Neural progenitor cell (in vitro differentiated cells): ENCODE data around the gene LOXL1. TPM values are rescaled to one million over a fixed set of nuclear protein-coding genes. Genes with fewer than 3 reads are reported as not detected.

Experiments
- DNase-seq: peaks from one replicate; pipeline ENCODE4 v3.0.0-alpha.2; 2016; ENCODE audit warnings: low spot score
- H2AFZ ChIP-seq: fragments of 200-600 bp; sonication (generic); replicated peaks from 2 replicates; pipeline ENCODE4 v1.6.1; 2016; ENCODE audit warnings: antibody characterized with exemption
- H3F3A ChIP-seq: fragments of 200-600 bp; sonication (generic); 2 replicates; pipeline ENCODE4 v1.6.1; 2016; ENCODE audit warnings: antibody characterized with exemption, low read depth
- H3K27ac ChIP-seq: fragments of 200-600 bp; sonication (generic); 2 replicates; pipeline ENCODE4 v1.5.1; 2016; ENCODE audit warnings: mild to moderate bottlenecking
- H3K27me3 ChIP-seq: fragments of 200-600 bp; sonication (generic); 2 replicates; pipeline ENCODE4 v1.6.1; 2016; ENCODE audit warnings: mild to moderate bottlenecking, moderate library complexity
- H3K36me3 ChIP-seq: fragments of 200-600 bp; sonication (generic); 2 replicates; pipeline ENCODE4 v1.5.1; 2016
- H3K4me1 ChIP-seq: fragments of 200-600 bp; sonication (generic); 2 replicates; pipeline ENCODE4 v1.6.1; 2016; ENCODE audit warnings: mixed run types
- H3K4me2 ChIP-seq: fragments of 200-600 bp; sonication (generic); 2 replicates; pipeline ENCODE4 v1.6.1; 2016
- H3K4me3 ChIP-seq: fragments of 200-600 bp; sonication (generic); 2 replicates; pipeline ENCODE4 v1.5.1; 2016
- H3K79me2 ChIP-seq: fragments of 200-600 bp; sonication (generic); 2 replicates; pipeline ENCODE4 v1.6.1; 2016; ENCODE audit warnings: low read depth
- H3K9ac ChIP-seq: fragments of 200-600 bp; sonication (generic); 2 replicates; pipeline ENCODE4 v1.6.1; 2016
- H3K9me3 ChIP-seq: fragments of 200-600 bp; sonication (generic); 2 replicates; pipeline ENCODE4 v1.5.1; 2016; ENCODE audit warnings: low read depth
- H4K20me1 ChIP-seq: fragments of 200-600 bp; sonication (generic); 2 replicates; pipeline ENCODE4 v1.6.1; 2016; ENCODE audit warnings: low read depth
- H3K27ac Mint-ChIP-seq: 3 replicates; pipeline ENCODE4 v1.8.0; 2021; ENCODE audit warnings: mixed read lengths
- H3K27me3 Mint-ChIP-seq: 2 replicates; pipeline ENCODE4 v1.8.0; 2022; ENCODE audit warnings: low read depth, mild to moderate bottlenecking, inconsistent platforms, moderate library complexity, mixed read lengths; ENCODE audit not compliant: insufficient read depth
- H3K36me3 Mint-ChIP-seq: 3 replicates; pipeline ENCODE4 v1.8.0; 2021; ENCODE audit warnings: mixed read lengths
- H3K4me1 Mint-ChIP-seq: 3 replicates; pipeline ENCODE4 v1.8.0; 2021; ENCODE audit warnings: mixed read lengths
- H3K4me3 Mint-ChIP-seq: 3 replicates; pipeline ENCODE4 v1.8.0; 2021; ENCODE audit warnings: mild to moderate bottlenecking, moderate library complexity, mixed read lengths
- H3K9me3 Mint-ChIP-seq: 3 replicates; pipeline ENCODE4 v1.8.0; 2020; ENCODE audit warnings: mixed read lengths
- EZH2 ChIP-seq: fragments of 200-600 bp; sonication (generic); IDR thresholded peaks from 2 replicates; pipeline ENCODE4 v1.6.1; 2017; ENCODE audit warnings: antibody characterized with exemption, mild to moderate bottlenecking, moderate library complexity
- EZH2phosphoT487 ChIP-seq: fragments of 200-600 bp; sonication (generic); IDR thresholded peaks from 2 replicates; pipeline ENCODE4 v1.6.1; 2017; ENCODE audit warnings: antibody characterized with exemption
- total RNA-seq: library from RNA; depleted of rRNA; stranded (reverse); fragments of >200 nt; gene quantifications from 2 replicates; pipeline ENCODE4 v1.2.3, GENCODE V29; 2015; ENCODE audit warnings: low replicate concordance
- TF ChIP-seq, protein P1 (sequence below): fragments of 200-600 bp; sonication (generic); IDR thresholded peaks from 2 replicates; pipeline ENCODE4 v1.5.1; 2017; ENCODE audit warnings: antibody characterized with exemption, mild to moderate bottlenecking

The LOXL1 gene
- total RNA-seq, 1 donor from 2014 or later, result 5.3 TPM

DNA sequence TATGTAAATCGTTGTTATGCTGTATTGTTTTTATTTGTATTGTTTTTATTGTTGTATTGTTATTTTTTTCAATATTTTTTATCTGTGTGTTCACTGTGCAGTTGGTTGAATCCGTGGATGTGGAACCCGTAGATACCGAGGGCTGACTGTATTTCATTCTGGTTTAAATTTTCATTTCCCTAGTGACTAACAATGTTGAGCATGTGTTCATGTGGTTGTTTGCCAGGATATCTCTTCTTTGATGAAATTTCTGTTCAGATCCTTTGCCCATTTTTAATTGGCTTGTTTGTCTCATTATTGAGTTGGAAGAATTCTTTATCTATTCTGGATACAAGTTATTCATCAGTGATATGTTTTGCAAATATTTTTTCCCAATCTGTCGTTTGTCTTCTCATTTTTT, 36.2 kb downstream of the LOXL1 start:
- H3K36me3 ChIP-seq, result no peaks in the 10 kb centered on the region
- H2AFZ ChIP-seq, result no peak overlapping the region
- no peaks in the 10 kb centered on the region for H3K9me3 ChIP-seq
- H3K27me3 ChIP-seq, result no peaks in the 10 kb centered on the region
- no peak for DNase-seq
- TF ChIP-seq, protein P1, sequence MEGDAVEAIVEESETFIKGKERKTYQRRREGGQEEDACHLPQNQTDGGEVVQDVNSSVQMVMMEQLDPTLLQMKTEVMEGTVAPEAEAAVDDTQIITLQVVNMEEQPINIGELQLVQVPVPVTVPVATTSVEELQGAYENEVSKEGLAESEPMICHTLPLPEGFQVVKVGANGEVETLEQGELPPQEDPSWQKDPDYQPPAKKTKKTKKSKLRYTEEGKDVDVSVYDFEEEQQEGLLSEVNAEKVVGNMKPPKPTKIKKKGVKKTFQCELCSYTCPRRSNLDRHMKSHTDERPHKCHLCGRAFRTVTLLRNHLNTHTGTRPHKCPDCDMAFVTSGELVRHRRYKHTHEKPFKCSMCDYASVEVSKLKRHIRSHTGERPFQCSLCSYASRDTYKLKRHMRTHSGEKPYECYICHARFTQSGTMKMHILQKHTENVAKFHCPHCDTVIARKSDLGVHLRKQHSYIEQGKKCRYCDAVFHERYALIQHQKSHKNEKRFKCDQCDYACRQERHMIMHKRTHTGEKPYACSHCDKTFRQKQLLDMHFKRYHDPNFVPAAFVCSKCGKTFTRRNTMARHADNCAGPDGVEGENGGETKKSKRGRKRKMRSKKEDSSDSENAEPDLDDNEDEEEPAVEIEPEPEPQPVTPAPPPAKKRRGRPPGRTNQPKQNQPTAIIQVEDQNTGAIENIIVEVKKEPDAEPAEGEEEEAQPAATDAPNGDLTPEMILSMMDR, result no peak
- TF ChIP-seq EZH2phosphoT487 (no peak), EZH2 (no peak)
- Mint-ChIP-seq H3K27ac (no peak overlapping the region), H3K36me3 (no peaks in the 10 kb centered on the region), H3K9me3 (no peaks in the 10 kb centered on the region), H3K27me3 (peaks cover 10% of the 10 kb centered on the region), H3K4me1 (peaks cover 19% of the 10 kb centered on the region), H3K4me3 (no peak overlapping the region)
- H4K20me1 ChIP-seq, result no peaks in the 10 kb centered on the region
- peaks cover 7% of the 10 kb centered on the region for H3K4me1 ChIP-seq
- no peak overlapping the region for H3K4me3 ChIP-seq
- no peak overlapping the region for H3K9ac ChIP-seq
- H3K4me2 ChIP-seq, result no peak overlapping the region
- H3F3A ChIP-seq, result peaks cover 7% of the 10 kb centered on the region
- H3K27ac ChIP-seq, result no peak overlapping the region
- no peaks in the 10 kb centered on the region for H3K79me2 ChIP-seq

DNA sequence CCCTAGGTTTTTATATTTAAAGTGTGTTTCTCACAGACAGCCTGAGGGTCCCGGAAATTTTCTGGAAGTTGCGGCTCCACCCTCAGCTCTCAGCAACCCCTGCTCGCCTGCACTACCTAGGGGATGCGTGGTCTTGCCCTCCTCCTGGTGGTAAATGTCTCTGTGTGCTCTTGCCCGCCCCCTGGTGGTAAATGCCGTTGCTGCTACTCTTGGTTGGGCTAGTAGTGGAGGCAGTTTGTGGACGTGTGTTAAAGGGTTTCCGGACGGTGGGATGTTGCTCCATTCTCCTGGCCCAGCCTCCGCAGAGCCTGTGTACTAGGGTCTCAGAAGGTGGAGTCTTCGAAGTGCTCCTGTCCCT, 38.5 kb downstream of the LOXL1 start:
- Histone ChIP-seq H3K27me3 (no peaks in the 10 kb centered on the region), H3K9me3 (no peaks in the 10 kb centered on the region), H3K4me3 (no peak overlapping the region), H3K79me2 (no peaks in the 10 kb centered on the region), H3K4me2 (peak overlapping the region; percentile 57), H3K27ac (no peak overlapping the region), H4K20me1 (no peaks in the 10 kb centered on the region), H2AFZ (peak overlapping the region; percentile 78), H3K4me1 (peaks cover 7% of the 10 kb centered on the region), H3K36me3 (no peaks in the 10 kb centered on the region), H3F3A (peaks cover 7% of the 10 kb centered on the region), H3K9ac (no peak overlapping the region)
- no peak for TF ChIP-seq EZH2
- TF ChIP-seq, protein P1, result peak; percentile 98
- Mint-ChIP-seq H3K4me1 (peaks cover 19% of the 10 kb centered on the region), H3K9me3 (no peaks in the 10 kb centered on the region), H3K27ac (peak overlapping the region; percentile 36), H3K36me3 (no peaks in the 10 kb centered on the region), H3K4me3 (no peak overlapping the region), H3K27me3 (peaks cover 9% of the 10 kb centered on the region)
- peak; percentile 85 for DNase-seq

DNA sequence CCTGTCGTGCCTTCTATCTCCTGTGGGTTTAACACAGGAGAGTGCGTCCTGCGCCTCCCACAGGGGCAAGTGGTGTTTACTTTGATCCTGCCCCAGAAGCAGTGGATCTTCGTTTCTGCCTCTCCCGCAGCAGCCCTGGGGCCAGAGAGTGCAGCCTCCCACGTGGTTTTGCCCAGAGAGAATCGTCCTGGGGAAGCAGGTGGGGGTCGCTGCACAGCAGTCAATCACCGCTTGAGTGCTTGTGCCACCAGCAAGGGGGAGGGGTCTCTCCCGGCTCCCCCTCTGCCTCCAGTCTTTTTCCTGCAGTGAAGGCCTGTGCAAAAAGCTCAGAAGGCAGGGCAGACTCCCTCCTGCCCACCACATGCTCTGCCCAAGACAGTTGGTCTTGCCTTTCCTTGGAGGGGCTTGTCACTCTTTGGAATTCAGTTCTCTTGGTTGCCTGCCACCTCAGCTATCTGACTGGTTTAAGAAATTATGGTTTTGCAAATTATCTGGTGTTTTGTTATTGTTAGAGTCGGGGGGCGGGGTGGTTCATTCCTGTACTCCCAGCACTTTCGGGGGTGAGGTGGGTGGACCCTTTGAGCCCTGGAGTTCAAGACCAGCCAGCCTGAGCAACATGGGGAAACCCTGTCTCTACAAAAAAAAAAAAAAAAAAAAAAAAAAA, 39.0 kb downstream of the LOXL1 start:
- H3K4me1 Mint-ChIP-seq, result peaks cover 19% of the 10 kb centered on the region
- H3K9me3 Mint-ChIP-seq, result no peaks in the 10 kb centered on the region
- peak; percentile 56 for DNase-seq
- Histone ChIP-seq H4K20me1 (no peaks in the 10 kb centered on the region), H3K79me2 (no peaks in the 10 kb centered on the region), H3K4me2 (peak overlapping the region; percentile 57), H3K4me1 (peaks cover 7% of the 10 kb centered on the region), H3K4me3 (no peak overlapping the region), H3K9ac (no peak overlapping the region), H3K27ac (no peak overlapping the region), H3K36me3 (no peaks in the 10 kb centered on the region), H3K27me3 (no peaks in the 10 kb centered on the region), H2AFZ (peak overlapping the region; percentile 78), H3K9me3 (no peaks in the 10 kb centered on the region), H3F3A (peaks cover 7% of the 10 kb centered on the region)
- TF ChIP-seq, protein P1, result no peak
- no peak for TF ChIP-seq EZH2phosphoT487
- TF ChIP-seq EZH2, result no peak
- no peaks in the 10 kb centered on the region for H3K36me3 Mint-ChIP-seq
- no peak overlapping the region for H3K4me3 Mint-ChIP-seq
- no peak overlapping the region for H3K27ac Mint-ChIP-seq
- H3K27me3 Mint-ChIP-seq, result peaks cover 9% of the 10 kb centered on the region
